ENCODE results near the gene PLAAT5.

Gene PLAAT5

GRCh38 chr11:63510360-63511047 lies 19.5 kb upstream of the PLAAT5 start:
- Histone ChIP-seq H3K36me3 (ENCODE audit: insufficient read depth, low read length) (no peaks in the 10 kb centered on the region), H3K27ac (ENCODE audit: low read depth, low read length) (no peak overlapping the region), H3K9me3 (ENCODE audit: low read length) (no peaks in the 10 kb centered on the region), H3K4me3 (ENCODE audit: low read depth in 1 of 2, low read length in 2 of 2) (no peak overlapping the region), H3K4me1 (ENCODE audit: insufficient read depth, low read length) (peaks cover 4% of the 10 kb centered on the region), H3K9ac (ENCODE audit: low read length) (no peak overlapping the region), H3K27me3 (ENCODE audit: control insufficient read depth in 1 of 2, insufficient read depth in 2 of 2, low read length in 2 of 2) (no peaks in the 10 kb centered on the region)

- Histone ChIP-seq H3K36me3 (ENCODE audit: insufficient read depth, low read length) (no peaks in the 10 kb centered on the region), H3K9ac (ENCODE audit: low read length) (no peak overlapping the region), H3K4me3 (ENCODE audit: low read depth in 1 of 2, low read length in 2 of 2) (no peak overlapping the region), H3K27me3 (ENCODE audit: control insufficient read depth in 1 of 2, insufficient read depth in 2 of 2, low read length in 2 of 2) (no peaks in the 10 kb centered on the region), H3K9me3 (ENCODE audit: low read length) (no peaks in the 10 kb centered on the region), H3K4me1 (ENCODE audit: insufficient read depth, low read length) (peaks cover 11% of the 10 kb centered on the region), H3K27ac (ENCODE audit: low read depth, low read length) (no peak overlapping the region)
Observed at GRCh38 chr11:63508745-63509144, 17.8 kb upstream of the PLAAT5 start.

GRCh38 chr11:63508009-63508408 lies 17.0 kb upstream of the PLAAT5 start:
- H3K4me1 ChIP-seq (ENCODE audit: insufficient read depth, low read length), result peaks cover 11% of the 10 kb centered on the region
- H3K4me3 ChIP-seq (ENCODE audit: low read depth in 1 of 2, low read length in 2 of 2), result no peak overlapping the region
- H3K36me3 ChIP-seq (ENCODE audit: insufficient read depth, low read length), result no peaks in the 10 kb centered on the region
- no peak overlapping the region for H3K9ac ChIP-seq (ENCODE audit: low read length)
- H3K9me3 ChIP-seq (ENCODE audit: low read length), result no peaks in the 10 kb centered on the region
- no peak overlapping the region for H3K27ac ChIP-seq (ENCODE audit: low read depth, low read length)
- H3K27me3 ChIP-seq (ENCODE audit: control insufficient read depth in 1 of 2, insufficient read depth in 2 of 2, low read length in 2 of 2), result no peaks in the 10 kb centered on the region

GRCh38 chr11:63507511-63507910 lies 16.5 kb upstream of the PLAAT5 start:
- no peaks in the 10 kb centered on the region for H3K36me3 ChIP-seq (ENCODE audit: insufficient read depth, low read length)
- H3K4me3 ChIP-seq (ENCODE audit: low read depth in 1 of 2, low read length in 2 of 2), result no peak overlapping the region
- no peaks in the 10 kb centered on the region for H3K27me3 ChIP-seq (ENCODE audit: control insufficient read depth in 1 of 2, insufficient read depth in 2 of 2, low read length in 2 of 2)
- H3K27ac ChIP-seq (ENCODE audit: low read depth, low read length), result no peak overlapping the region
- H3K9ac ChIP-seq (ENCODE audit: low read length), result no peak overlapping the region
- peaks cover 11% of the 10 kb centered on the region for H3K4me1 ChIP-seq (ENCODE audit: insufficient read depth, low read length)
- H3K9me3 ChIP-seq (ENCODE audit: low read length), result no peaks in the 10 kb centered on the region

DNA sequence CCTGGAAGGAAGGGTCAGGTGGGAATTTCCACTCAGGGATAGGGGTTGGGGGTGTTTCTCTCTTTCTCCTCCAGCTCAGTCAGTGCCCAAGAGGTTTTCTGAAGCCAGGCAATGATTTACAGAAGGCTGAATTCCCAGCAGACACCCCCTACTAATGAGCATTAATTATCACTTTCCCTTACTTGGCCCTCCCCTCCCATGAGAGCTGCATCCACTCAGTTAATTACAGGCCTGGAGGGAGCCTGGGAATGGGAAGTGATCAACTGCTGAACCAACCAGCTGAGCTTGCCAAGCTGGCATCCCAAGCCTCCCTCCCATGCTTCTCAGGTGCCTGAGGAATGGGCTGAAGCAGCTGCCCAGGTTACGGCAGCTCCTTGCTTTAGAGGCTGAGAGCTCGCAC lies 15.9 kb upstream of the PLAAT5 start:
- Histone ChIP-seq H3K4me3 (ENCODE audit: low read depth in 1 of 2, low read length in 2 of 2) (no peak overlapping the region), H3K9me3 (ENCODE audit: low read length) (no peaks in the 10 kb centered on the region), H3K27me3 (ENCODE audit: control insufficient read depth in 1 of 2, insufficient read depth in 2 of 2, low read length in 2 of 2) (no peaks in the 10 kb centered on the region), H3K36me3 (ENCODE audit: insufficient read depth, low read length) (no peaks in the 10 kb centered on the region), H3K27ac (ENCODE audit: low read depth, low read length) (no peak overlapping the region), H3K9ac (ENCODE audit: low read length) (no peak overlapping the region), H3K4me1 (ENCODE audit: insufficient read depth, low read length) (peaks cover 11% of the 10 kb centered on the region)

DNA sequence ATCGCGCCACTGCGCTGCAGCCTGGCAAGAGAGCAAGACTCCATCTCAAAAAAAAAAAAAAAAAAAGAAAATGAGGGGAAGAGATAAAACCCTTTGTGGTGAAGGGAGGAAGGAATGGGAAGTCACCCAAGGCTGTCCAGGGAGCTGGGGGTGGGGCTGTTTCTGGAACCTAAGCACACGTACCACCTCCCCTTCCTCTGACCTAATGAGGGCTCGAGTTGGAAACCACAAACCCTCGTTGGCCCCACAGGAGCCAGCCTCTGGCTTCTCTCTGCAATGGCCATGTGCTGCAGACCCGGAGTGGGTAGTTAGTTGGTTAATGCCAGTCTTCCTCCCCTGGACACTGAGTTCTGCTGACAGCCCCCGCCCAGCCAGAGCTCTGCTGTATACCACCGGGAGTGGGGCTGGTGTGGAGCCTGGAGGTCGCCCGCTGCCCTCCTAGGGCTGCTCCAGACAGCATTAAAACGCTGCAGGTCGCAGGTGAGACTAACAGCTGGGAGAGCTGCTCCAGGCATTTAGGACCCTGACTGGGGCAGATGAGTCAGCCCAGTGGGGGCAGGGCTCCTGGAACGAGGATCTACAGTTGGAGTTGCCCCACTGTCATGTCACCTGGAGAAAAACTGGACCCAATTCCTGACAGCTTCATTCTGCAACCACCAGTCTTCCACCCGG lies 15.0 kb upstream of the PLAAT5 start, which contains the start of gene LGALS12:
Gene LGALS12, plus strand, starts transcription at position 228 of the 672 bp plus-strand sequence. Its CDS starts 375 bp downstream, at position 603.
- Histone ChIP-seq H3K4me3 (ENCODE audit: low read depth in 1 of 2, low read length in 2 of 2) (no peak within 1 kb of the TSS), H3K36me3 (ENCODE audit: insufficient read depth, low read length) (no peaks in the 10 kb centered on the region), H3K9ac (ENCODE audit: low read length) (no peak within 1 kb of the TSS), H3K9me3 (ENCODE audit: low read length) (no peaks in the 10 kb centered on the region), H3K27ac (ENCODE audit: low read depth, low read length) (no peak within 1 kb of the TSS), H3K27me3 (ENCODE audit: control insufficient read depth in 1 of 2, insufficient read depth in 2 of 2, low read length in 2 of 2) (no peaks in the 10 kb centered on the region), H3K4me1 (ENCODE audit: insufficient read depth, low read length) (peaks cover 11% of the 10 kb centered on the region)

DNA sequence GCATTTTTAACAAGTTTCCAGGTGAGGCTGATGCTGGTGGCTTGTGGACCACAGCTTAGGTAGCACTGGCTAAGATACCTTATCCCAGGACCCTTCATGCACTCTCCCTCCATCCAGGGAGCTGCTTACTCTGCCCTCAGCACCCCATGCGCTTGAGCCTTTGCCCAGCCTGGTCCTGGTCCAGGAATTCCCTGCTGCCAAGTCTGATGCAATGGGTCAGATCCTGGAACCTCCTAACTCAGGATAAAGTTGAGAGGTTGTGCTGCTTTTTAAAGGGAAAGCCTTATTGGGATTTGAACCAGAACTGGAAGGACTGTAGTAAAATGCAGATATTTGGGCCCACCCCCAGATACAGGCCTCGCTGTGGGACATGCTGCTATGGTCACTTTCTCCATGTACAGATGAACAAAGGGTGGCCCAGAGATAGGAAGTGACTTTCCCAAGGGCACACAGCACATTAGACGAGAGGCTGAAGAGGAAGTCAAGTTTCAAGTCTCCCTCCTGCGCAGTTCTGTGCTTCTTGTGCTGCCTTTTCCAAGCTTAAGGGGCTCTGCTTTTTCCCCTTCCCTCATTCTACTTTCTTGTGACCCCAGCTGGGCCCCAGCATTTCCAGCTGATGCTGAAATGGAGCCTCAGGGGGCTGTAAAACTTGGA lies 14.1 kb upstream of the PLAAT5 start:
- no peaks in the 10 kb centered on the region for H3K36me3 ChIP-seq (ENCODE audit: insufficient read depth, low read length)
- H3K9ac ChIP-seq (ENCODE audit: low read length), result no peak overlapping the region
- H3K4me1 ChIP-seq (ENCODE audit: insufficient read depth, low read length), result peaks cover 11% of the 10 kb centered on the region
- no peaks in the 10 kb centered on the region for H3K9me3 ChIP-seq (ENCODE audit: low read length)
- no peak overlapping the region for H3K4me3 ChIP-seq (ENCODE audit: low read depth in 1 of 2, low read length in 2 of 2)
- H3K27ac ChIP-seq (ENCODE audit: low read depth, low read length), result no peak overlapping the region
- H3K27me3 ChIP-seq (ENCODE audit: control insufficient read depth in 1 of 2, insufficient read depth in 2 of 2, low read length in 2 of 2), result no peaks in the 10 kb centered on the region

DNA sequence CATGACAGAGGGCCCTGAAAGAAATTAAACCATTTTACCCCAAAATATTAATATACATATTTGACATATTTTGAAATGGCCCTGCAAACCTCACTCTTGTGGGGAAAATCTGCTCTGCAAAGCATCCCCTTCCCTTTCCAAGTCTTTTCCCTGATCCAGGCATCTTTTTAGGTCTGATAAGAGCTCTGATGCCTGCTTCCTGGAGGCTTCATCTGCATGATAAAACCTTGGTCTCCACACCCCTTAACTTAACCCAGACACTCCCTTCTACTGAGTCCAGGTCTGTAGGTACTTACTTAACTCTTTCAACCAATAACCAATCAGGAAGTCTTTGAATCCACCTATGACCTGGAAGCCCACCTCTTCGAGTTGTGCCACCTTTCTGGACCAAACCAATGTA lies 13.1 kb upstream of the PLAAT5 start:
- Histone ChIP-seq H3K27ac (ENCODE audit: low read depth, low read length) (no peak overlapping the region), H3K4me3 (ENCODE audit: low read depth in 1 of 2, low read length in 2 of 2) (no peak overlapping the region), H3K27me3 (ENCODE audit: control insufficient read depth in 1 of 2, insufficient read depth in 2 of 2, low read length in 2 of 2) (no peaks in the 10 kb centered on the region), H3K9me3 (ENCODE audit: low read length) (no peaks in the 10 kb centered on the region), H3K36me3 (ENCODE audit: insufficient read depth, low read length) (no peaks in the 10 kb centered on the region), H3K4me1 (ENCODE audit: insufficient read depth, low read length) (peaks cover 11% of the 10 kb centered on the region), H3K9ac (ENCODE audit: low read length) (no peak overlapping the region)

DNA sequence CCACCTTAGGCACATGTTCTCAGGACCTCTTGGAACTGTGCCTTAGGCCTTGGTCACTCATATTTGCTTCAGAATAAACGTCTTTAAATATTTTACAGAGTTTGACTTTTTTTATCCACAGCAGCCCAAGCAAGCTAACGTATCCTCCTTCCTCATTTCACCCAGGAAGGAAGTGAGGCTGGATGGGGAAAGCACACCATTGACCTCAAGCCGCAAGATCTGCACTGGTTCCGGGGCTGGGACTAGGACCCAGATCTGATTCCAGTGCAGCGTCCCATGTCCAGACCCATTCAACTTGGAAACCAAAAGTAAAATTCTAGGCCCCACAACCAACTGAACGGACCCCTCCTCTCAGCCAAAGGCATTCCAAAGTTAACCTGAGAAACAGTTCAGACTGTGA lies 12.5 kb upstream of the PLAAT5 start:
- H3K9me3 ChIP-seq (ENCODE audit: low read length), result no peaks in the 10 kb centered on the region
- H3K4me3 ChIP-seq (ENCODE audit: low read depth in 1 of 2, low read length in 2 of 2), result no peak overlapping the region
- no peaks in the 10 kb centered on the region for H3K27me3 ChIP-seq (ENCODE audit: control insufficient read depth in 1 of 2, insufficient read depth in 2 of 2, low read length in 2 of 2)
- H3K36me3 ChIP-seq (ENCODE audit: insufficient read depth, low read length), result no peaks in the 10 kb centered on the region
- no peak overlapping the region for H3K27ac ChIP-seq (ENCODE audit: low read depth, low read length)
- peaks cover 11% of the 10 kb centered on the region for H3K4me1 ChIP-seq (ENCODE audit: insufficient read depth, low read length)
- no peak overlapping the region for H3K9ac ChIP-seq (ENCODE audit: low read length)

DNA sequence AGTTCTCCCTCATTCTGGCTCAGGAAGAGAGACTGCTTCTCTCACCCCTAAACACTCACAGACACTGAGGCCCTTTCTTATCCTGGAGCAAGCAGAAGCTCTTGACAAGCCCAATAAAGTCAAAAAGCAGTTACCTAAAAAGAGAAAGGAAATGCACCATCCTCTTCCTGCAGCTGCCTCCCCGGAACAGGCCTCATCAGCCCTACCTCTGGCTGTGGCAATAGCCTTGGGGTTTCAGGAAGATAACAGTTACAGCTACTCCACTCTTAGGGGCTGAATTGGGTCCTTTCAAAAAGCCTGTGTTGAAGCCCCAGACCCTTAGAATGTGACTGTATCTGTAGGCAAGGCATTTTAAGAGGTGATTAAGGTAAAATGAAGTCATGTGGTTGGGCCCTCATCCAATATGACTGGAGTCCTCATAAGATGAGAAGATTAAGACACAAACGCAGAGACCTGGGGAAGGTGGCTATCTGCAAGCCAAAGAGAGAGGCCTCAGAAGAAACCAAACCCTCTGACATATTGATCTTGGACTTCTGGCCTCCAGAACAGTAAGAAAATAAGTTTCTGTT lies 11.4 kb upstream of the PLAAT5 start:
- no peaks in the 10 kb centered on the region for H3K9me3 ChIP-seq (ENCODE audit: low read length)
- H3K4me1 ChIP-seq (ENCODE audit: insufficient read depth, low read length), result peaks cover 11% of the 10 kb centered on the region
- no peaks in the 10 kb centered on the region for H3K36me3 ChIP-seq (ENCODE audit: insufficient read depth, low read length)
- no peak overlapping the region for H3K27ac ChIP-seq (ENCODE audit: low read depth, low read length)
- no peaks in the 10 kb centered on the region for H3K27me3 ChIP-seq (ENCODE audit: control insufficient read depth in 1 of 2, insufficient read depth in 2 of 2, low read length in 2 of 2)
- H3K4me3 ChIP-seq (ENCODE audit: low read depth in 1 of 2, low read length in 2 of 2), result no peak overlapping the region
- H3K9ac ChIP-seq (ENCODE audit: low read length), result no peak overlapping the region

GRCh38 chr11:63501236-63501635 lies 10.3 kb upstream of the PLAAT5 start:
- no peak overlapping the region for H3K27ac ChIP-seq (ENCODE audit: low read depth, low read length)
- no peaks in the 10 kb centered on the region for H3K36me3 ChIP-seq (ENCODE audit: insufficient read depth, low read length)
- no peaks in the 10 kb centered on the region for H3K9me3 ChIP-seq (ENCODE audit: low read length)
- H3K4me3 ChIP-seq (ENCODE audit: low read depth in 1 of 2, low read length in 2 of 2), result no peak overlapping the region
- peaks cover 11% of the 10 kb centered on the region for H3K4me1 ChIP-seq (ENCODE audit: insufficient read depth, low read length)
- no peaks in the 10 kb centered on the region for H3K27me3 ChIP-seq (ENCODE audit: control insufficient read depth in 1 of 2, insufficient read depth in 2 of 2, low read length in 2 of 2)
- no peak overlapping the region for H3K9ac ChIP-seq (ENCODE audit: low read length)

Measured in muscle layer of colon (tissue), 2 donors.